GM12878 (cell line): ENCODE results near the gene CANT1. TPM values are rescaled to one million over a fixed set of nuclear protein-coding genes. Genes with fewer than 3 reads are reported as not detected.

Experiments used
- ATAC-seq: fragments of 200-7000 bp; cut with Tn5 transposase; 3 replicates; pipeline ENCODE4 v1.9.1; 2020; ENCODE audit warnings: mild to moderate bottlenecking, moderate library complexity
- BruUV-seq: library from RNA; stranded (reverse); fragments of 400-500 nt; replicated peaks from 2 replicates; lab custom pipeline; 2021; lab: Mats Ljungman, UMichigan
- CTCF ChIA-PET: fragments of 300-600 bp; sonication (Branson Sonifier 250); formaldehyde crosslinking; extraction: SDS; loops from one replicate; lab custom pipeline; 2021; ENCODE audit warnings: inconsistent platforms; lab: Yijun Ruan, JAX
- POLR2A ChIA-PET: fragments of 350-600 bp; formaldehyde crosslinking; extraction: SDS; loops from one replicate; lab custom pipeline; 2021; ENCODE audit warnings: inconsistent platforms; lab: Charles Lee
- RAD21 ChIA-PET: fragments of 300-600 bp; sonication (Branson Sonifier 250); formaldehyde crosslinking; loops from one replicate; lab custom pipeline; 2023; ENCODE audit warnings: antibody characterized with exemption; ENCODE audit not compliant: unreplicated experiment; lab: Charles Lee
- SMC1A ChIA-PET: fragments of 300-600 bp; sonication (Branson Sonifier 250); formaldehyde crosslinking; loops from one replicate; lab custom pipeline; 2023; ENCODE audit not compliant: unreplicated experiment, uncharacterized antibody; lab: Charles Lee
- DNase-seq: peaks from one replicate; pipeline ENCODE4 v3.0.0-alpha.2; 2011; ENCODE audit warnings: low read depth, low spot score
- FAIRE-seq: peaks from 3 replicates; lab custom pipeline; 2011; peaks lifted over from hg19 to GRCh38; lab: Jason Lieb, UNC
- H2AFZ ChIP-seq: 2 replicates; pipeline ENCODE4 v1.6.0; 2011; ENCODE audit warnings: low read depth, low read length, control low read depth; ENCODE audit not compliant: control insufficient read depth
- H3K27ac ChIP-seq: 2 replicates; pipeline ENCODE4 v1.5.1; 2011; ENCODE audit warnings: control low read depth; ENCODE audit not compliant: control insufficient read depth, insufficient read depth
- H3K27me3 ChIP-seq, 2 experiments: replicated peaks in 1 of 2; 2 replicates each; pipeline versions ENCODE4 v1.6.0 to v1.6.1; 2011; ENCODE audit warnings: low read length in 1 of 2; ENCODE audit not compliant: control insufficient read depth in 2 of 2, insufficient read depth in 2 of 2
- H3K36me3 ChIP-seq, 2 experiments: 2 replicates each; pipeline ENCODE4 v1.5.1; 2011; ENCODE audit warnings: low read length in 1 of 2; ENCODE audit not compliant: control insufficient read depth in 2 of 2, insufficient read depth in 2 of 2
- H3K4me1 ChIP-seq: 2 replicates; pipeline ENCODE4 v1.6.1; 2011; ENCODE audit warnings: mild to moderate bottlenecking, low read length, moderate library complexity, mixed read lengths; ENCODE audit not compliant: control insufficient read depth, insufficient read depth
- H3K4me2 ChIP-seq: 2 replicates; pipeline ENCODE4 v1.6.0; 2011; ENCODE audit warnings: control low read depth; ENCODE audit not compliant: control insufficient read depth, insufficient read depth
- H3K4me3 ChIP-seq: fragments of 200-600 bp; sonication (generic); 2 replicates; pipeline ENCODE4 v1.5.1; 2016
- H3K79me2 ChIP-seq: 2 replicates; pipeline ENCODE4 v1.6.0; 2011; ENCODE audit warnings: low read length; ENCODE audit not compliant: control insufficient read depth, insufficient read depth
- H3K9ac ChIP-seq: 2 replicates; pipeline ENCODE4 v1.8.0; 2011; ENCODE audit warnings: low read length, control low read depth, mixed read lengths; ENCODE audit not compliant: control insufficient read depth, insufficient read depth
- H3K9me3 ChIP-seq: replicated peaks from 3 replicates; pipeline ENCODE4 v1.5.1; 2011; ENCODE audit warnings: mild to moderate bottlenecking, low read length; ENCODE audit not compliant: control insufficient read depth, insufficient read depth
- H4K20me1 ChIP-seq: 2 replicates; pipeline ENCODE4 v1.6.0; 2011; ENCODE audit not compliant: control insufficient read depth, insufficient read depth
- BRCA1 ChIP-seq: IDR thresholded peaks from 2 replicates; pipeline ENCODE4 v1.6.1; 2011; ENCODE audit warnings: low read depth, low read length, improper control_type of control experiment
- ETV6 ChIP-seq, 2 experiments: fragments of 450-650 bp in 1 of 2; IDR thresholded peaks in 1 of 2; conservative IDR thresholded peaks in 1 of 2; 2 replicates each; pipeline ENCODE4 v1.6.1; 2014; ENCODE audit warnings: antibody characterized with exemption in 1 of 2, borderline replicate concordance in 1 of 2, low read depth in 1 of 2, mild to moderate bottlenecking in 1 of 2, moderate library complexity in 1 of 2
- MEF2A ChIP-seq: IDR thresholded peaks from 2 replicates; pipeline ENCODE4 v1.6.1; 2011; ENCODE audit warnings: low read depth, mild to moderate bottlenecking, low read length, moderate library complexity; ENCODE audit not compliant: insufficient read depth
- SREBF2 ChIP-seq: IDR thresholded peaks from 2 replicates; pipeline ENCODE4 v1.6.1; 2012; ENCODE audit warnings: mild to moderate bottlenecking, low read length
- ZBTB33 ChIP-seq: fragments of 450-650 bp; IDR thresholded peaks from 2 replicates; pipeline ENCODE4 v1.6.1; 2017; ENCODE audit warnings: mild to moderate bottlenecking
- ZNF592 ChIP-seq: fragments of 450-650 bp; IDR thresholded peaks from 2 replicates; pipeline ENCODE4 v1.6.1; 2017; ENCODE audit warnings: mild to moderate bottlenecking, moderate library complexity
- ZSCAN29 ChIP-seq: fragments of 450-650 bp; IDR thresholded peaks from 2 replicates; pipeline ENCODE4 v1.6.1; 2017; ENCODE audit warnings: mild to moderate bottlenecking, moderate library complexity
- WGBS: methylation state at CpG from one replicate; pipeline ENCODE4 v1.1.6; 2016; ENCODE audit warnings: low lambda C conversion rate; ENCODE audit not compliant: insufficient replicate concordance, insufficient coverage; ENCODE audit errors: missing lambda C conversion rate; 5-methylcytosine and 5-hydroxymethylcytosine counted together
- in situ Hi-C: fragments of 300-500 bp; cut with MboI; formaldehyde crosslinking; loops from 9 replicates; pipeline ENCODE4 v1.14.3; 2018; ENCODE audit warnings: mixed read lengths
- intact Hi-C: fragments of 100-400 bp; cut with micrococcal nuclease; formaldehyde crosslinking; loops from one replicate; pipeline ENCODE4 v1.14.2; 2022; ENCODE audit not compliant: unreplicated experiment
- polyA plus RNA-seq, 11 experiments: library from polyadenylated mRNA; depleted of rRNA in 4 of 11; unstranded in 6 of 11; stranded (reverse) in 5 of 11; fragments of >200 nt; fragmentation: Nextera tagmentation in 4 of 11; fragmentation: Illumina TruSeq in 1 of 11; extraction: Ambion mirVana in 4 of 11; extraction: Trizol in 1 of 11; gene quantifications; 1 replicate in 1 of 11; 2 replicates in 10 of 11; pipeline versions ENCODE4 v1.2.1 to v1.2.3, GENCODE V29; 2011 to 2016; ENCODE audit warnings: inconsistent platforms in 2 of 11, missing spikeins in 2 of 11, low read depth in 1 of 11
- total RNA-seq, 4 experiments: library from RNA; depleted of rRNA in 3 of 4; stranded (reverse); fragments of >200 nt in 3 of 4; fragmentation: Illumina TruSeq in 1 of 4; extraction: Trizol in 1 of 4; gene quantifications; 2 replicates each; pipeline versions ENCODE4 v1.2.1 to v1.2.3, GENCODE V29; 2013 to 2021
- TF ChIP-seq, protein P1 (sequence below): fragments of 450-650 bp; conservative IDR thresholded peaks from 2 replicates; pipeline ENCODE4 v1.6.1; 2017; ENCODE audit warnings: mild to moderate bottlenecking, moderate library complexity
- TF ChIP-seq, protein P2 (sequence below): IDR thresholded peaks from 2 replicates; pipeline ENCODE4 v1.6.1; 2012; ENCODE audit warnings: improper control_type of control experiment, low read depth, low read length; ENCODE audit not compliant: insufficient replicate concordance

CANT1 gene
- total and polyA plus RNA-seq, 10 of the 15 experiments (the other 5 are each of a cell fraction or from before 2014, with no cell fraction given) = 2.2 to 59.2 (median 20.2) TPM

DNA sequence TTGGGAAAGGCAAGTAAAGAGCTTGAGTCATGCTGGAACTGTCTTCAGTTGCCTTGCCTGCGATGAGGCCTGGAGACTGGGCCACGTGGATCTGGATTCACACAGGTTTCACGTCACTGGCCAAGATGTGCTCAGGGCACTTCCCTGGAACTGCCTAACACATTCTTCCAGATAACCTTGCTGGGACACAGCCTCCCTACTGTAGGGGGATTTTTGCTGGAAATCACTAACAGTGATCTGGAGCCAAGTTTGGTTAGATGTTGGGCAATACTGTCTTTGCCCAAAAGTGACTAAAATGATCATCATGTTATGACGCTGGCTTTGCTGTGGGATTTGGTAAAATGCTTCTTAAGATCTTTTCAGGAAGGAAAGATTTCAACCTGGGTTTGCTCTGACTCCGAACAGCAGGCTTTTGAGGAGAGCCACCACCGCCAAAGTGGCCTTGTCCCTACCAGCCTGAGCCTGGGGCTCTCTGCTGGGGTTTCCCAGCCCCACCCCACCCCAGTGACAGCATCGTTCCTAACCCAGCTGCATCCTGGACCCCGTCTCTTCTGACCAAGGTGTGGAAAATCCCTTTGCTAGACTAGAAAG is 29.1 kb upstream of the CANT1 start:
- Histone ChIP-seq H3K9me3 (no peaks in the 10 kb centered on the region), H3K9ac (no peak overlapping the region), H3K4me2 (peak overlapping the region; percentile 22; the same call in 1 of the 2 replicates), H3K27me3 (no peaks in the 10 kb centered on the region), H3K36me3 (no peaks in the 10 kb centered on the region), H3K79me2 (no peaks in the 10 kb centered on the region), H3K27ac (peak overlapping the region; percentile 25; the same call in 1 of the 2 replicates), H3K4me1 (peaks cover 10% of the 10 kb centered on the region), H2AFZ (peak overlapping the region; percentile 34), H4K20me1 (no peaks in the 10 kb centered on the region; the same call in 1 of the 2 replicates), H3K4me3 (no peak overlapping the region)
- ChIA-PET CTCF (interaction anchor here (0.6 kb wide), 1 partner anchor 685 kb away, joined by 3 read pairs; no protein-coding TSS in a partner anchor), POLR2A (no interaction called here), RAD21 (no interaction called here), SMC1A (no interaction called here)
- in situ Hi-C loops = no loop called here
- no TSS peak for BruUV-seq
- DNase-seq = no peak
- no peak for FAIRE-seq
- ATAC-seq = peak; percentile 75
- intact Hi-C loops = no loop called here
- 12% methylated on average over 8 of the region's 8 CpGs for WGBS
- TF ChIP-seq, protein P1, sequence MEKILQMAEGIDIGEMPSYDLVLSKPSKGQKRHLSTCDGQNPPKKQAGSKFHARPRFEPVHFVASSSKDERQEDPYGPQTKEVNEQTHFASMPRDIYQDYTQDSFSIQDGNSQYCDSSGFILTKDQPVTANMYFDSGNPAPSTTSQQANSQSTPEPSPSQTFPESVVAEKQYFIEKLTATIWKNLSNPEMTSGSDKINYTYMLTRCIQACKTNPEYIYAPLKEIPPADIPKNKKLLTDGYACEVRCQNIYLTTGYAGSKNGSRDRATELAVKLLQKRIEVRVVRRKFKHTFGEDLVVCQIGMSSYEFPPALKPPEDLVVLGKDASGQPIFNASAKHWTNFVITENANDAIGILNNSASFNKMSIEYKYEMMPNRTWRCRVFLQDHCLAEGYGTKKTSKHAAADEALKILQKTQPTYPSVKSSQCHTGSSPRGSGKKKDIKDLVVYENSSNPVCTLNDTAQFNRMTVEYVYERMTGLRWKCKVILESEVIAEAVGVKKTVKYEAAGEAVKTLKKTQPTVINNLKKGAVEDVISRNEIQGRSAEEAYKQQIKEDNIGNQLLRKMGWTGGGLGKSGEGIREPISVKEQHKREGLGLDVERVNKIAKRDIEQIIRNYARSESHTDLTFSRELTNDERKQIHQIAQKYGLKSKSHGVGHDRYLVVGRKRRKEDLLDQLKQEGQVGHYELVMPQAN = no peak
- TF ChIP-seq ZBTB33 (no peak), ZNF592 (no peak), BRCA1 (no peak), ZSCAN29 (no peak), SREBF2 (no peak), ETV6 (conservative IDR thresholded peaks at IDR 0.05 in 1 of 2, IDR thresholded peaks at IDR 0.05 in 1 of 2; ENCODE audit: borderline replicate concordance in 1 of 2, low read depth in 1 of 2) (peak in 1 of 2 experiments; percentile 15; a peak in 1 of 4 replicates), MEF2A (no peak)
- TF ChIP-seq, protein P2, sequence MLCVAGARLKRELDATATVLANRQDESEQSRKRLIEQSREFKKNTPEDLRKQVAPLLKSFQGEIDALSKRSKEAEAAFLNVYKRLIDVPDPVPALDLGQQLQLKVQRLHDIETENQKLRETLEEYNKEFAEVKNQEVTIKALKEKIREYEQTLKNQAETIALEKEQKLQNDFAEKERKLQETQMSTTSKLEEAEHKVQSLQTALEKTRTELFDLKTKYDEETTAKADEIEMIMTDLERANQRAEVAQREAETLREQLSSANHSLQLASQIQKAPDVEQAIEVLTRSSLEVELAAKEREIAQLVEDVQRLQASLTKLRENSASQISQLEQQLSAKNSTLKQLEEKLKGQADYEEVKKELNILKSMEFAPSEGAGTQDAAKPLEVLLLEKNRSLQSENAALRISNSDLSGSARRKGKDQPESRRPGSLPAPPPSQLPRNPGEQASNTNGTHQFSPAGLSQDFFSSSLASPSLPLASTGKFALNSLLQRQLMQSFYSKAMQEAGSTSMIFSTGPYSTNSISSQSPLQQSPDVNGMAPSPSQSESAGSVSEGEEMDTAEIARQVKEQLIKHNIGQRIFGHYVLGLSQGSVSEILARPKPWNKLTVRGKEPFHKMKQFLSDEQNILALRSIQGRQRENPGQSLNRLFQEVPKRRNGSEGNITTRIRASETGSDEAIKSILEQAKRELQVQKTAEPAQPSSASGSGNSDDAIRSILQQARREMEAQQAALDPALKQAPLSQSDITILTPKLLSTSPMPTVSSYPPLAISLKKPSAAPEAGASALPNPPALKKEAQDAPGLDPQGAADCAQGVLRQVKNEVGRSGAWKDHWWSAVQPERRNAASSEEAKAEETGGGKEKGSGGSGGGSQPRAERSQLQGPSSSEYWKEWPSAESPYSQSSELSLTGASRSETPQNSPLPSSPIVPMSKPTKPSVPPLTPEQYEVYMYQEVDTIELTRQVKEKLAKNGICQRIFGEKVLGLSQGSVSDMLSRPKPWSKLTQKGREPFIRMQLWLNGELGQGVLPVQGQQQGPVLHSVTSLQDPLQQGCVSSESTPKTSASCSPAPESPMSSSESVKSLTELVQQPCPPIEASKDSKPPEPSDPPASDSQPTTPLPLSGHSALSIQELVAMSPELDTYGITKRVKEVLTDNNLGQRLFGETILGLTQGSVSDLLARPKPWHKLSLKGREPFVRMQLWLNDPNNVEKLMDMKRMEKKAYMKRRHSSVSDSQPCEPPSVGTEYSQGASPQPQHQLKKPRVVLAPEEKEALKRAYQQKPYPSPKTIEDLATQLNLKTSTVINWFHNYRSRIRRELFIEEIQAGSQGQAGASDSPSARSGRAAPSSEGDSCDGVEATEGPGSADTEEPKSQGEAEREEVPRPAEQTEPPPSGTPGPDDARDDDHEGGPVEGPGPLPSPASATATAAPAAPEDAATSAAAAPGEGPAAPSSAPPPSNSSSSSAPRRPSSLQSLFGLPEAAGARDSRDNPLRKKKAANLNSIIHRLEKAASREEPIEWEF = no peak
